ENCODE measurements around the gene TBX18. TPM values are rescaled to one million over a fixed set of nuclear protein-coding genes. Genes with fewer than 3 reads are reported as not detected.

TBX18 gene
- polyA plus RNA-seq, 1 donor: 0.43 TPM

- H3K9me3 ChIP-seq (ENCODE audit: control insufficient read depth, low read depth, low read length): no peaks in the 10 kb centered on the region
- peaks cover 3% of the 10 kb centered on the region for H3K27me3 ChIP-seq (ENCODE audit: control insufficient read depth, insufficient read depth, low read length)
- H3K4me3 ChIP-seq (ENCODE audit: low read length): no peak overlapping the region
- no peaks in the 10 kb centered on the region for H3K4me1 ChIP-seq (ENCODE audit: control insufficient read depth, insufficient read depth, low read length)
- H3K36me3 ChIP-seq (ENCODE audit: control insufficient read depth, insufficient read depth, low read length): no peaks in the 10 kb centered on the region
- H3K27ac ChIP-seq (ENCODE audit: low read length): no peak overlapping the region
- DNase-seq: no peak
These were observed 24.8 kb upstream of the TBX18 start for GRCh38 chr6:84789170-84789569.

DNA sequence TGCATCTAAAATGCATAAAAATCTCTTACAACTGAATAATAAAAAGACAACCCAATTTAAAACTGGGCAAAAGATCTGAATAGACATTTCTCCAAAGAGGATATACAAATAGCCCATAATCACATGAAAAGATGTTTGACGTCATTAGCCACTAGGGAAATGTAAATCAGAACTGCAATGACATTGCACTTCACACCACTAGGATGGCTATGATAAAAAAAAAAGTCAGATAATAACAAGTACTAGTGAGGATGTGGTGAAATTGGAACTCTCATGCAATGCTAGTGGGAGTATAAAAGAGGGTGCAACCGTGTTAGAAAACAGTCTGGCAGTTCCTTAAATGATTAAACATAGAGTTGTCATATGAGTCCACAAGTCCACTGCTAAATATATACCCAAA is 24.3 kb upstream of the TBX18 start:
- H3K27ac ChIP-seq (ENCODE audit: low read length): no peak overlapping the region
- no peaks in the 10 kb centered on the region for H3K36me3 ChIP-seq (ENCODE audit: control insufficient read depth, insufficient read depth, low read length)
- no peaks in the 10 kb centered on the region for H3K9me3 ChIP-seq (ENCODE audit: control insufficient read depth, low read depth, low read length)
- WGBS (ENCODE audit: insufficient coverage, low lambda C conversion rate): no CpG with 5 or more reads among the region's 2 CpGs
- H3K27me3 ChIP-seq (ENCODE audit: control insufficient read depth, insufficient read depth, low read length): peaks cover 3% of the 10 kb centered on the region
- no peaks in the 10 kb centered on the region for H3K4me1 ChIP-seq (ENCODE audit: control insufficient read depth, insufficient read depth, low read length)
- no peak overlapping the region for H3K4me3 ChIP-seq (ENCODE audit: low read length)
- no peak for DNase-seq

GRCh38 chr6:84785671-84786070 is 21.3 kb upstream of the TBX18 start:
- Histone ChIP-seq H3K27me3 (ENCODE audit: control insufficient read depth, insufficient read depth, low read length) (peaks cover 6% of the 10 kb centered on the region), H3K4me3 (ENCODE audit: low read length) (no peak overlapping the region), H3K27ac (ENCODE audit: low read length) (no peak overlapping the region), H3K36me3 (ENCODE audit: control insufficient read depth, insufficient read depth, low read length) (no peaks in the 10 kb centered on the region), H3K4me1 (ENCODE audit: control insufficient read depth, insufficient read depth, low read length) (no peaks in the 10 kb centered on the region), H3K9me3 (ENCODE audit: control insufficient read depth, low read depth, low read length) (no peaks in the 10 kb centered on the region)
- 20% methylated on average over 1 of the region's 1 CpG for WGBS (ENCODE audit: insufficient coverage, low lambda C conversion rate)
- no peak for DNase-seq

- H3K27me3 ChIP-seq (ENCODE audit: control insufficient read depth, insufficient read depth, low read length): peaks cover 47% of the 10 kb centered on the region
- no peaks in the 10 kb centered on the region for H3K36me3 ChIP-seq (ENCODE audit: control insufficient read depth, insufficient read depth, low read length)
- H3K9me3 ChIP-seq (ENCODE audit: control insufficient read depth, low read depth, low read length): no peaks in the 10 kb centered on the region
- no peak overlapping the region for H3K4me3 ChIP-seq (ENCODE audit: low read length)
- no peak overlapping the region for H3K27ac ChIP-seq (ENCODE audit: low read length)
- H3K4me1 ChIP-seq (ENCODE audit: control insufficient read depth, insufficient read depth, low read length): no peaks in the 10 kb centered on the region
- DNase-seq: no peak
- no CpG with 5 or more reads among the region's 2 CpGs for WGBS (ENCODE audit: insufficient coverage, low lambda C conversion rate)
These were observed 15.5 kb upstream of the TBX18 start for GRCh38 chr6:84779917-84780316.

DNA sequence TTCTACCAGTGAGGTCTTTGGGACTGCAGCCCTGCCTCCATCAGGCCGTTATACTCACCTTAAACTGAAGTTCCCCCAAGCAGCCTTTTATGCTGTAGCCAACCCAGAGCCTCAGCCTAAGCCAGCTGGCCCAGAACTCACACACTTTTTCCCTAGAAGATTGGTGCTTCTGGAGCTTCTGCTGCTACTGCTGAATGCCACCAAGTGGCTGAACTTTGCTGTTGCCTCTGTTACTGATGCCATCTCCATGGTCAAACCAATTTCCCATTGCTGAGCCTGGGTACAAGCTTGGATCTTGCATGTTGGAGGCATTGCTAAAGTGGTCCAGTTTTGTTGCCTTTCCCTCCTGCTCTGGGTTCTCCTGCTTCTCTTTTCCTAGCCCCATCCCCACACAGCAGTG is 15.0 kb upstream of the TBX18 start:
- Histone ChIP-seq H3K9me3 (ENCODE audit: control insufficient read depth, low read depth, low read length) (peaks cover 1% of the 10 kb centered on the region), H3K27ac (ENCODE audit: low read length) (no peak overlapping the region), H3K4me3 (ENCODE audit: low read length) (no peak overlapping the region), H3K4me1 (ENCODE audit: control insufficient read depth, insufficient read depth, low read length) (peaks cover 2% of the 10 kb centered on the region), H3K27me3 (ENCODE audit: control insufficient read depth, insufficient read depth, low read length) (peaks cover 50% of the 10 kb centered on the region), H3K36me3 (ENCODE audit: control insufficient read depth, insufficient read depth, low read length) (no peaks in the 10 kb centered on the region)
- no peak for DNase-seq
- no CpG with 5 or more reads among the region's 1 CpG for WGBS (ENCODE audit: insufficient coverage, low lambda C conversion rate)

DNA sequence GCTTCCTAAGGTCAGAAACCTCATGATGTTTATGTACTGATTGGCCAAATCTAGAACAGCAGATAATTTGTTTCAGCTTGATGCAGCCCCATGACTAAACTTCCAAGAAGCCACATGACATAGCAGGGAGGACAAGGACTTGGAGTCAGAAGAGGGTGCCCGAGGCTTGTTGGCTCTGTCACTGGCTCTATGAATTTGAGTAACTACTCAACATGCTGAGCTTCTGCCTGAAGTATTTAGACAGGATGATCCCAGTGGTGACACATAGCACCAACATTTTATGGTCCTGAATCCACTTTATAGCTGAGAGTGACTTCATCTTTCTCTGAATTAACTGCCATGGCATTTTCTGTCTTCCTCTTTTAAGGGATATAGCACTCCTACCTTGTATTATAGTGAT is 13.5 kb upstream of the TBX18 start:
- WGBS (ENCODE audit: insufficient coverage, low lambda C conversion rate): no CpG with 5 or more reads among the region's 1 CpG

DNA sequence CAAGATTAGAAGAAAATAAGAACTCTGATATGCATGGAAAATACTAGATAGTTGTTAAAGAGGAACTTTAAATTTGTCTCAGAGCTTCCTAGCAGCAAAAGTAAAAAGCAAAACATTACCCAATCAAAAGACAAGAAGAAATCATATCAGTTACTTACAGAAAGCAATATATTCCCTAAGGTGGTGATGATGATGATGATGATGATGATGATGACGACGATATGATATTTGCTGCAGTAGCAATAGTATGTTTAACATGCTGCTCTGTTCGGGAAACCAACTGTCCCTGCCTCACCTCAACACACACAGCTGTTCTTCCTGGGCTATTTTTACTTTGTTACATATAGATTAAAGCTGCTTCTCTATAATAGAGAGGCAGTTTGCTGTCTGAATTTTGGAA is 12.0 kb upstream of the TBX18 start:
- peaks cover 5% of the 10 kb centered on the region for H3K4me1 ChIP-seq (ENCODE audit: control insufficient read depth, insufficient read depth, low read length)
- H3K27me3 ChIP-seq (ENCODE audit: control insufficient read depth, insufficient read depth, low read length): peaks cover 76% of the 10 kb centered on the region
- H3K4me3 ChIP-seq (ENCODE audit: low read length): no peak overlapping the region
- WGBS (ENCODE audit: insufficient coverage, low lambda C conversion rate): no CpG with 5 or more reads among the region's 3 CpGs
- no peak overlapping the region for H3K27ac ChIP-seq (ENCODE audit: low read length)
- DNase-seq: no peak
- H3K9me3 ChIP-seq (ENCODE audit: control insufficient read depth, low read depth, low read length): peaks cover 18% of the 10 kb centered on the region
- H3K36me3 ChIP-seq (ENCODE audit: control insufficient read depth, insufficient read depth, low read length): no peaks in the 10 kb centered on the region

More for the DNA sequence above, 13.5 kb upstream of the TBX18 start:
- no peaks in the 10 kb centered on the region for H3K36me3 ChIP-seq (ENCODE audit: control insufficient read depth, insufficient read depth, low read length)
- H3K4me1 ChIP-seq (ENCODE audit: control insufficient read depth, insufficient read depth, low read length): peaks cover 5% of the 10 kb centered on the region
- no peak overlapping the region for H3K27ac ChIP-seq (ENCODE audit: low read length)
- H3K4me3 ChIP-seq (ENCODE audit: low read length): no peak overlapping the region
- H3K9me3 ChIP-seq (ENCODE audit: control insufficient read depth, low read depth, low read length): peaks cover 15% of the 10 kb centered on the region
- H3K27me3 ChIP-seq (ENCODE audit: control insufficient read depth, insufficient read depth, low read length): peaks cover 61% of the 10 kb centered on the region
- DNase-seq: no peak

GRCh38 chr6:84775751-84776150 is 11.4 kb upstream of the TBX18 start:
- no peak overlapping the region for H3K27ac ChIP-seq (ENCODE audit: low read length)
- peaks cover 18% of the 10 kb centered on the region for H3K9me3 ChIP-seq (ENCODE audit: control insufficient read depth, low read depth, low read length)
- no CpG with 5 or more reads among the region's 3 CpGs for WGBS (ENCODE audit: insufficient coverage, low lambda C conversion rate)
- H3K4me3 ChIP-seq (ENCODE audit: low read length): no peak overlapping the region
- peaks cover 79% of the 10 kb centered on the region for H3K27me3 ChIP-seq (ENCODE audit: control insufficient read depth, insufficient read depth, low read length)
- H3K36me3 ChIP-seq (ENCODE audit: control insufficient read depth, insufficient read depth, low read length): no peaks in the 10 kb centered on the region
- H3K4me1 ChIP-seq (ENCODE audit: control insufficient read depth, insufficient read depth, low read length): peaks cover 5% of the 10 kb centered on the region
- no peak for DNase-seq

DNA sequence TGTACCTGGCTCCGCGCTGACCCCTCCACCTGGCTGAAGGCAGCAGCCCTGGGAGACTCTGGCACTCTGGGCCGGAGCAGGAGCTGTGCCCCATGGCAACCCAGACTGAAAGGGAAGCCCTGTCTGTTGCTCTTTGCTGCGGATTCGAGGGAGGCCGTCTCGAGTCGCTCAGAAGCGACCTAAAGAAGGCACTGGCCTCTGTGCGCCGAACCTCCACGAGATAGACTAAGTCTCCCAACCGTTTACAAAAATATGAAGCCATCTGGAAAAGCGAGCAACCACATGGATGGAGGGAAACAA is 10.5 kb upstream of the TBX18 start:
- DNase-seq: no peak
- no peaks in the 10 kb centered on the region for H3K36me3 ChIP-seq (ENCODE audit: control insufficient read depth, insufficient read depth, low read length)
- peaks cover 83% of the 10 kb centered on the region for H3K27me3 ChIP-seq (ENCODE audit: control insufficient read depth, insufficient read depth, low read length)
- H3K4me3 ChIP-seq (ENCODE audit: low read length): no peak overlapping the region
- H3K9me3 ChIP-seq (ENCODE audit: control insufficient read depth, low read depth, low read length): peaks cover 18% of the 10 kb centered on the region
- H3K27ac ChIP-seq (ENCODE audit: low read length): no peak overlapping the region
- 17% methylated on average over 1 of the region's 14 CpGs for WGBS (ENCODE audit: insufficient coverage, low lambda C conversion rate)
- H3K4me1 ChIP-seq (ENCODE audit: control insufficient read depth, insufficient read depth, low read length): peaks cover 5% of the 10 kb centered on the region

DNA sequence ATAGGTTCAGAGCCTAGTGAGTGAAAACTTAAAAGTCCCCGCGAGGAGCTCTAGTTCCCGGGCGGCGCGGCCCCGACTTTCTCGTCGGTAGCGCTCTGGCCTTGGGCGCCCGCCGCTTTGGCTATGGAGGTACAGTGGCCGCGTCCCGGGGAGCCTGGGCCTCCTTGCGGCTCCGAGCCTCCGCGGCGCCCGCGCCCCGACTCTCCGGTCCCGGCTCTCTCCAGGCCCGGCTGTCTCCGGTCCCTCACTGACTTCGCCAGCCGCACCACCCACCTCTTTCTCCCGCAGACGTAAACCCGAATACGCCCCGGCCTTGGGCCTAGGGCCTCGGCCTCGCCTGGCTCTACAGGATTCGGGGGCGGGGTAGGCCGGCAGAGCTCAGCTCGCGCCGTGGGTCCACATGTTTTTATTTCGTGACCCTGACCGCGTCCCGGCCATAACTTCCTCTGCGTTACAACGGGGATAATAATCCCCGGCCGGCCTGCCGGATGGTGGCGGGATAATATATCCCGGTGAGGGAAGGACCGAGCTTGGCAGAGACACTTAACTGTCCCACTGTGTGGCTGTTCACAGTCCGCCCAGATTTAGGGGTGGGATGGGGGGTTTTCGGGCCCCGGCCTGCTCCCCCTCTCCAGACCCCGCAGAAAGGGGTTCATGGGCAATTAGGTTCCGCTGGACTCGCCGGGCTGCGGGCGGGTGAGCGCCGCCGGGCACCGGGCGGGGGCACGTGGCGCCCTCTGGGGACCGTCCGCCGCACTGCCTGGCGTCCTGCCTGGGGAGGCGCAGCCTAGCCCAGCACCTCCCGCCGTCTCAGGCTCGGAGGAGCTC is 10.0 kb upstream of the TBX18 start:
- peak in 1 of 2 donors; percentile 36 for DNase-seq
- Histone ChIP-seq H3K27ac (ENCODE audit: low read length) (no peak overlapping the region), H3K4me1 (ENCODE audit: control insufficient read depth, insufficient read depth, low read length) (peaks cover 5% of the 10 kb centered on the region), H3K27me3 (ENCODE audit: control insufficient read depth, insufficient read depth, low read length) (peaks cover 84% of the 10 kb centered on the region), H3K4me3 (ENCODE audit: low read length) (peak overlapping the region; percentile 24), H3K36me3 (ENCODE audit: control insufficient read depth, insufficient read depth, low read length) (no peaks in the 10 kb centered on the region), H3K9me3 (ENCODE audit: control insufficient read depth, low read depth, low read length) (peaks cover 18% of the 10 kb centered on the region)
- WGBS (ENCODE audit: insufficient coverage, low lambda C conversion rate): no CpG with 5 or more reads among the region's 79 CpGs

All from large intestine (tissue), 3 donors.